GM12878 (cell line): ENCODE measurements around the gene ALDH1A2. TPM values are rescaled to one million over a fixed set of nuclear protein-coding genes. Genes with fewer than 3 reads are reported as not detected.

Source experiments
- ATAC-seq: fragments of 200-7000 bp; cut with Tn5 transposase; 3 replicates; pipeline ENCODE4 v1.9.1; 2020; ENCODE audit warnings: mild to moderate bottlenecking, moderate library complexity
- BruUV-seq: library from RNA; stranded (reverse); fragments of 400-500 nt; replicated peaks from 2 replicates; lab custom pipeline; 2021; lab: Mats Ljungman, UMichigan
- CTCF ChIA-PET: fragments of 300-600 bp; sonication (Branson Sonifier 250); formaldehyde crosslinking; extraction: SDS; loops from one replicate; lab custom pipeline; 2021; ENCODE audit warnings: inconsistent platforms; lab: Yijun Ruan, JAX
- POLR2A ChIA-PET: fragments of 350-600 bp; formaldehyde crosslinking; extraction: SDS; loops from one replicate; lab custom pipeline; 2021; ENCODE audit warnings: inconsistent platforms; lab: Charles Lee
- RAD21 ChIA-PET: fragments of 300-600 bp; sonication (Branson Sonifier 250); formaldehyde crosslinking; loops from one replicate; lab custom pipeline; 2023; ENCODE audit warnings: antibody characterized with exemption; ENCODE audit not compliant: unreplicated experiment; lab: Charles Lee
- SMC1A ChIA-PET: fragments of 300-600 bp; sonication (Branson Sonifier 250); formaldehyde crosslinking; loops from one replicate; lab custom pipeline; 2023; ENCODE audit not compliant: unreplicated experiment, uncharacterized antibody; lab: Charles Lee
- DNase-seq: peaks from one replicate; pipeline ENCODE4 v3.0.0-alpha.2; 2011; ENCODE audit warnings: low read depth, low spot score
- FAIRE-seq: peaks from 3 replicates; lab custom pipeline; 2011; peaks lifted over from hg19 to GRCh38; lab: Jason Lieb, UNC
- H2AFZ ChIP-seq: 2 replicates; pipeline ENCODE4 v1.6.0; 2011; ENCODE audit warnings: low read depth, low read length, control low read depth; ENCODE audit not compliant: control insufficient read depth
- H3K27ac ChIP-seq: 2 replicates; pipeline ENCODE4 v1.5.1; 2011; ENCODE audit warnings: control low read depth; ENCODE audit not compliant: control insufficient read depth, insufficient read depth
- H3K27me3 ChIP-seq, 2 experiments: replicated peaks in 1 of 2; 2 replicates each; pipeline versions ENCODE4 v1.6.0 to v1.6.1; 2011; ENCODE audit warnings: low read length in 1 of 2; ENCODE audit not compliant: control insufficient read depth in 2 of 2, insufficient read depth in 2 of 2
- H3K36me3 ChIP-seq, 2 experiments: 2 replicates each; pipeline ENCODE4 v1.5.1; 2011; ENCODE audit warnings: low read length in 1 of 2; ENCODE audit not compliant: control insufficient read depth in 2 of 2, insufficient read depth in 2 of 2
- H3K4me1 ChIP-seq: 2 replicates; pipeline ENCODE4 v1.6.1; 2011; ENCODE audit warnings: mild to moderate bottlenecking, low read length, moderate library complexity, mixed read lengths; ENCODE audit not compliant: control insufficient read depth, insufficient read depth
- H3K4me2 ChIP-seq: 2 replicates; pipeline ENCODE4 v1.6.0; 2011; ENCODE audit warnings: control low read depth; ENCODE audit not compliant: control insufficient read depth, insufficient read depth
- H3K4me3 ChIP-seq: fragments of 200-600 bp; sonication (generic); 2 replicates; pipeline ENCODE4 v1.5.1; 2016
- H3K79me2 ChIP-seq: 2 replicates; pipeline ENCODE4 v1.6.0; 2011; ENCODE audit warnings: low read length; ENCODE audit not compliant: control insufficient read depth, insufficient read depth
- H3K9ac ChIP-seq: 2 replicates; pipeline ENCODE4 v1.8.0; 2011; ENCODE audit warnings: low read length, control low read depth, mixed read lengths; ENCODE audit not compliant: control insufficient read depth, insufficient read depth
- H3K9me3 ChIP-seq: replicated peaks from 3 replicates; pipeline ENCODE4 v1.5.1; 2011; ENCODE audit warnings: mild to moderate bottlenecking, low read length; ENCODE audit not compliant: control insufficient read depth, insufficient read depth
- H4K20me1 ChIP-seq: 2 replicates; pipeline ENCODE4 v1.6.0; 2011; ENCODE audit not compliant: control insufficient read depth, insufficient read depth
- ATF7 ChIP-seq: fragments of 450-650 bp; IDR thresholded peaks from 2 replicates; pipeline ENCODE4 v1.6.1; 2016; ENCODE audit warnings: low read depth, mild to moderate bottlenecking
- BCL11A ChIP-seq: IDR thresholded peaks from 2 replicates; pipeline ENCODE4 v1.6.1; 2011; ENCODE audit warnings: low read depth, low read length
- CHD2 ChIP-seq: IDR thresholded peaks from 2 replicates; pipeline ENCODE4 v1.6.1; 2011; ENCODE audit warnings: low read depth, low read length, improper control_type of control experiment, borderline replicate concordance
- ESRRA ChIP-seq: IDR thresholded peaks from 2 replicates; pipeline ENCODE4 v1.6.1; 2012; ENCODE audit warnings: mild to moderate bottlenecking, low read length, improper control_type of control experiment
- HDAC6 ChIP-seq: fragments of 200-600 bp; sonication (generic); IDR thresholded peaks from one replicate; pipeline ENCODE4 v1.8.0; 2017; ENCODE audit warnings: antibody characterized with exemption; ENCODE audit not compliant: unreplicated experiment
- NKRF ChIP-seq: fragments of 450-650 bp; conservative IDR thresholded peaks from 2 replicates; pipeline ENCODE4 v1.6.1; 2017; ENCODE audit warnings: mild to moderate bottlenecking, moderate library complexity
- NR2F1 ChIP-seq: fragments of 450-650 bp; conservative IDR thresholded peaks from 2 replicates; pipeline ENCODE4 v1.6.1; 2017; ENCODE audit warnings: mild to moderate bottlenecking
- ZZZ3 ChIP-seq: IDR thresholded peaks from 2 replicates; pipeline ENCODE4 v1.6.1; 2011; ENCODE audit warnings: low read depth; ENCODE audit not compliant: control insufficient read depth, insufficient read length
- WGBS: methylation state at CpG from one replicate; pipeline ENCODE4 v1.1.6; 2016; ENCODE audit warnings: low lambda C conversion rate; ENCODE audit not compliant: insufficient replicate concordance, insufficient coverage; ENCODE audit errors: missing lambda C conversion rate; 5-methylcytosine and 5-hydroxymethylcytosine counted together
- in situ Hi-C: fragments of 300-500 bp; cut with MboI; formaldehyde crosslinking; loops from 9 replicates; pipeline ENCODE4 v1.14.3; 2018; ENCODE audit warnings: mixed read lengths
- intact Hi-C: fragments of 100-400 bp; cut with micrococcal nuclease; formaldehyde crosslinking; loops from one replicate; pipeline ENCODE4 v1.14.2; 2022; ENCODE audit not compliant: unreplicated experiment
- polyA plus RNA-seq, 11 experiments: library from polyadenylated mRNA; depleted of rRNA in 4 of 11; unstranded in 6 of 11; stranded (reverse) in 5 of 11; fragments of >200 nt; fragmentation: Nextera tagmentation in 4 of 11; fragmentation: Illumina TruSeq in 1 of 11; extraction: Ambion mirVana in 4 of 11; extraction: Trizol in 1 of 11; gene quantifications; 1 replicate in 1 of 11; 2 replicates in 10 of 11; pipeline versions ENCODE4 v1.2.1 to v1.2.3, GENCODE V29; 2011 to 2016; ENCODE audit warnings: inconsistent platforms in 2 of 11, missing spikeins in 2 of 11, low read depth in 1 of 11
- total RNA-seq, 4 experiments: library from RNA; depleted of rRNA in 3 of 4; stranded (reverse); fragments of >200 nt in 3 of 4; fragmentation: Illumina TruSeq in 1 of 4; extraction: Trizol in 1 of 4; gene quantifications; 2 replicates each; pipeline versions ENCODE4 v1.2.1 to v1.2.3, GENCODE V29; 2013 to 2021

ALDH1A2 gene
- total and polyA plus RNA-seq, 10 of the 15 experiments (the other 5 are each of a cell fraction or from before 2014, with no cell fraction given), result 0.06 to 0.92 (median 0.18) TPM; not detected in 5

GRCh38 chr15:57961919-57962318 lies 103.6 kb downstream of the ALDH1A2 start:
- no peak overlapping the region for H2AFZ ChIP-seq
- in situ Hi-C loops (no loop called here), intact Hi-C loops (no loop called here)
- no peaks in the 10 kb centered on the region for H3K79me2 ChIP-seq
- H3K4me1 ChIP-seq, result no peaks in the 10 kb centered on the region
- FAIRE-seq, result no peak
- no peak overlapping the region for H3K4me2 ChIP-seq
- H3K4me3 ChIP-seq, result no peak overlapping the region
- H3K27me3 ChIP-seq, result 0 out of 4 replicates have a peak, but pooled peaks cover 0 to 2% of the 10 kb centered on the region in 2 experiments
- ATAC-seq, result no peak
- ChIA-PET SMC1A (interaction anchor here (1.4 kb wide), 1 partner anchor 109 kb away, joined by 3 read pairs; no protein-coding TSS in a partner anchor), POLR2A (no interaction called here), CTCF (no interaction called here), RAD21 (no interaction called here)
- no peak for DNase-seq
- no TSS peak for BruUV-seq
- WGBS, result 53% methylated on average over 4 of the region's 4 CpGs
- no peak overlapping the region for H3K27ac ChIP-seq
- no peak for TF ChIP-seq HDAC6
- TF ChIP-seq ZZZ3, result no peak
- TF ChIP-seq BCL11A, result no peak
- TF ChIP-seq ESRRA, result no peak
- no peak for TF ChIP-seq ATF7
- TF ChIP-seq CHD2, result no peak
- TF ChIP-seq NR2F1, result no peak
- TF ChIP-seq NKRF, result no peak
- no peaks in the 10 kb centered on the region for H3K9me3 ChIP-seq
- no peaks in the 10 kb centered on the region for H4K20me1 ChIP-seq
- H3K9ac ChIP-seq, result no peak overlapping the region
- H3K36me3 ChIP-seq, result no peaks in the 10 kb centered on the region
